GM06990 (cell line): ENCODE results near the gene RHBDL1.
A peak's percentile ranks its signal among the peaks of the same experiment; 100 is the strongest.

ENCODE experiments used
- DNase-seq: peaks from one replicate; pipeline ENCODE4 v3.0.0-alpha.2; 2011; ENCODE audit not compliant: insufficient read length; ENCODE audit errors: extremely low read depth
- H3K27me3 ChIP-seq: replicated peaks from 2 replicates; pipeline ENCODE4 v1.6.0; 2011; ENCODE audit warnings: low read length; ENCODE audit not compliant: control insufficient read depth, insufficient read depth
- H3K36me3 ChIP-seq: 2 replicates; pipeline ENCODE4 v1.5.1; 2011; ENCODE audit warnings: low read length; ENCODE audit not compliant: control insufficient read depth, insufficient read depth
- H3K4me3 ChIP-seq: replicated peaks from 2 replicates; pipeline ENCODE4 v1.5.1; 2011; ENCODE audit warnings: low read depth, mild to moderate bottlenecking, control low read depth, low read length
- CTCF ChIP-seq: IDR thresholded peaks from 2 replicates; pipeline ENCODE4 v1.5.1; 2011; ENCODE audit warnings: low read length, control low read depth, mild to moderate bottlenecking, inconsistent platforms; ENCODE audit not compliant: insufficient read depth, poor library complexity, severe bottlenecking

The RHBDL1 gene

GRCh38 chr16:694863-695354 lies 19.4 kb downstream of the RHBDL1 start:
- no peaks in the 10 kb centered on the region; the same call in 1 of the 2 replicates for H3K27me3 ChIP-seq
- peak overlapping the region; percentile 55 for H3K4me3 ChIP-seq
- no peak for TF ChIP-seq CTCF
- no peaks in the 10 kb centered on the region for H3K36me3 ChIP-seq
- DNase-seq, result no peak

DNA sequence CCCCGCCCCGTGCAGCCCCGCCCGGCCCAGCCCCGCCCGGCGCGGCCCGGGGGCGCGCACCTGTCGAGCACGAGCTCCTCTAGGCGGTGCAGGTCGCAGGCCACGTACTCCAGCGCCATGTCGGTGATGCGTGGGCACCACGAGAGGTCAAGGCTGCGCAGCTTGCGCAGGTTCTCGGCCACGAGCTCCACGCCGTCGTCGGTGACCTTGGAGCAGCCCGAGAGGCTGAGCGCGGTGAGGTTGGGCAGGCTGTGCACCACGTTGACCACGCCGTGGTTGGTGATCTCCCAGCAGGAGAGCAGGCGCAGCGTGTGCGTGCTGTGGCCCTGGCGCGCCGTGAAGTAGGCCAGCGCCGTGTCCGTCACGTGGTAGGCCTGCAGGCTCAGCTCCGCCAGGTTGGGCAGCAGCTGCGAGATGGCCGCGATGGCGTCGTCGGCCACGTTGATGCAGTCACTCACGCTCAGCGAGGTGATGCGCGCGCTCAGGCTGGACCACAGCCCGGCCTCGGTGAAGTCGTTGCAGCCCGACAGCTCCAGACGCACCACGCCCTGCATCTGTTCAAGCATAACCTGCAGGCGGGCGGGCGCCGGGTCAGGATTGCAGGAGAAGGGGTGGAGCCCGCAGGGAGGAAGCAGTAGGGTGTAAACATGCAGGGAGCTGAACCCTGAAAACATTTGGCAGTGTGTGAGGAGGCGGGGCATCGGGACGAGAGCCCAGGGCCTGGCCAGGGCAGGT lies 20.1 kb downstream of the RHBDL1 start:
- no peaks in the 10 kb centered on the region; the same call in 1 of the 2 replicates for H3K27me3 ChIP-seq
- peak; percentile 76 for DNase-seq
- H3K4me3 ChIP-seq, result peak overlapping the region; percentile 61
- H3K36me3 ChIP-seq, result no peaks in the 10 kb centered on the region
- TF ChIP-seq CTCF, result no peak

DNA sequence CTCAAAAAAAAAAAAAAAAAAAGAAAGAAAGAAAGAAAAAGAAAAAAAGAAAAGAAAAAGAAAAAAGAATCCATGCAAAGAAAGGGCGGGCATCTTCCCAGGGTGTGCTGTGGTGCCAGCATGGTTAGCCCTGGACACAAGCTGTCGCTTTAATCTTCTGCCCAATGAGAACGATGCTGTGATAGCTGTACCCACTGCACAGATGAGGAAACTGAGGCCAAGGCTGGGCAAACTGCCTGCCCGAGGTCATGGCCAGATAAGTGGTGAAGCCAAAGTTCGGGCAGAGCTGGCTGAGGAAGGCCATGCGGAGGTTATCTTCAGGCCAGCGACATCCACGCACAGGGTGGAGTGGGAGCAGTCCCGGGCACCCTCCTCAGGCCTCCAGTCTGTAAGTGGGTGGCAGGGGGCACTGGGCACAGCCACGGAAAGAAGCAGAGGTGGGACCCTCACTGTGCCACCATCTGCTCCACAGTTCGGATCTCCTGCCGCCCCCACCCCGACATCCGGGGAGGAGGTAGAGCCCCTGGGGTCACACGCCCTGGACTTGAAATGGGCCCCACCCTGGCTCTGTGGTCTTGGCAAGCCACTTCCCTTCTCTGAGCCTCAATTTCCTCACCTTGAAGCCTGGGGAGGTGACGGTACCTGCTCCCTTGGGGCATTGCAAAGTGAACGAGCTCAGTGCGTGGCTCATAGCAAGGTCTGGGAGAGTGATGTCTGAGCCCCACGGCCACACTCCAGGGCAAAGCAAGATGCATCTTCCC lies 23.6 kb downstream of the RHBDL1 start:
- H3K27me3 ChIP-seq, result no peaks in the 10 kb centered on the region; the same call in 1 of the 2 replicates
- TF ChIP-seq CTCF, result no peak
- H3K4me3 ChIP-seq, result no peak overlapping the region
- DNase-seq, result no peak
- no peaks in the 10 kb centered on the region for H3K36me3 ChIP-seq

DNA sequence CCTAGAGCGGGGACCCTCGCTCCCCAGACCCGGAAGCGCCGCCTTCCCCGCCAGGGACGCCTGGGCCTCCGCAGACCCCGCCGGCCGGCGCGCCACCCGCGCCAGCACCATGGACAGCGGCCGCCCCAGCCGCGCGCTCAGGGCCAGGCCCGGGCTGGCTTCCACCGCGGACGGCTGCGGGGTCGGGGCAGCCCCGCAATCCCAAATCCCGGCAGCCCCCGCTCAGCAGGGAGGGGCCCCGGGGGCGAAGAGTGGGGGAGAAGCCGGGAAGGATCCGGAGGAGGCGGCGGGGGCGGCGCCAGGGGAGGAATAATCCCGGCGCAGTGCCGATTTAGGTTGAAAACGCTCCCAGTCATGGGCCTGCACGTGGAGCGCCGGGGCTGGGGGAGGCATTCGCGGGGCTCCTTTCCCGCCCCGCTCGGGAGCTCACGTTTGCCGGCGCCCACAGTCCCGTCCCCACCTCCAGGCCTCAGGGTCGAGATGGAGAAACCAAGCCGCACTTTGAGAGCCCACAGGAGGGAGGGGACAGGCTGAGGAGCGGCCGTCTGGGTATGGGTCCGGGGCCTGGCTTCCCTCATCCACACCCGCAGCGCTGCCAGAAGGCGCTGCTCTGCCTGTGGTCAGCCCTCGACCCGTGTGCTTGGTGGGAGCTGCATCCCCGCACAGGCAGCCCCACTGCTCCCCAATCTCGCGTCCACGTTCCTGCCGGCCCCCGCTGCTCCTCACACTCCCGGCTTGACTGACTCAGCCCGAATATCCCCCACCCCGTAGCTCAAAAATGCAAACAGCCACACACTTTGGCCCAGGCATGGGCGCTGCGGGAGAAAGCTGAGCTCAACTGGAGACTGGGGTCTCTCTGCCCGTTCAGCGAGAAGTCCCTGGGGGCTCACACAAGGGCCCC lies 25.5 kb downstream of the RHBDL1 start:
- no peak for TF ChIP-seq CTCF
- no peak for DNase-seq
- Histone ChIP-seq H3K27me3 (no peaks in the 10 kb centered on the region; the same call in 1 of the 2 replicates), H3K4me3 (no peak overlapping the region), H3K36me3 (no peaks in the 10 kb centered on the region)

DNA sequence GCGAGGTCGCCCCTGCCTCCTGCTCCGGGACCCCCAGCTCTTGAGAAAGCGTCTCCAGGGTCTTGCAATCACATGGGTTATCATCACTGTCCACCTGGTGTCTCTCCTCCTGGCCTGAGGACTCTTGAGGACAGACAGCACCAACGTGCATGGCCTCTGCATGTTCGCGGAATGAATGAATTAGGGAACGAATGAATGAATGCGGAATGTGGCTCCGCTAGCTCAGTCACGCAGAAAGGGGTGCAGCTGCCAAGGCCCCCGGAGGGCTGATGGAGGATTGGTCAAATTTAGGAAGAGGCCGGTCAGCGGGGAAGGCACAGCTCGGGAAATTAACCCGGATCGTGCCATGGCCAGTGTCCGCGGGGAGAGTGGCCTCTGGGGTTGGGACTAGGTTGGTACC lies 26.9 kb downstream of the RHBDL1 start:
- Histone ChIP-seq H3K36me3 (no peaks in the 10 kb centered on the region), H3K27me3 (no peaks in the 10 kb centered on the region; the same call in 1 of the 2 replicates), H3K4me3 (no peak overlapping the region)
- no peak for DNase-seq
- no peak for TF ChIP-seq CTCF
